ENCODE data around the gene HDAC5.
"Not testable (repeated sequence)": the region's sequence is repeated elsewhere in the genome, so short reads cannot be mapped to it uniquely, and the experiment has no call there.

Gene HDAC5

DNA sequence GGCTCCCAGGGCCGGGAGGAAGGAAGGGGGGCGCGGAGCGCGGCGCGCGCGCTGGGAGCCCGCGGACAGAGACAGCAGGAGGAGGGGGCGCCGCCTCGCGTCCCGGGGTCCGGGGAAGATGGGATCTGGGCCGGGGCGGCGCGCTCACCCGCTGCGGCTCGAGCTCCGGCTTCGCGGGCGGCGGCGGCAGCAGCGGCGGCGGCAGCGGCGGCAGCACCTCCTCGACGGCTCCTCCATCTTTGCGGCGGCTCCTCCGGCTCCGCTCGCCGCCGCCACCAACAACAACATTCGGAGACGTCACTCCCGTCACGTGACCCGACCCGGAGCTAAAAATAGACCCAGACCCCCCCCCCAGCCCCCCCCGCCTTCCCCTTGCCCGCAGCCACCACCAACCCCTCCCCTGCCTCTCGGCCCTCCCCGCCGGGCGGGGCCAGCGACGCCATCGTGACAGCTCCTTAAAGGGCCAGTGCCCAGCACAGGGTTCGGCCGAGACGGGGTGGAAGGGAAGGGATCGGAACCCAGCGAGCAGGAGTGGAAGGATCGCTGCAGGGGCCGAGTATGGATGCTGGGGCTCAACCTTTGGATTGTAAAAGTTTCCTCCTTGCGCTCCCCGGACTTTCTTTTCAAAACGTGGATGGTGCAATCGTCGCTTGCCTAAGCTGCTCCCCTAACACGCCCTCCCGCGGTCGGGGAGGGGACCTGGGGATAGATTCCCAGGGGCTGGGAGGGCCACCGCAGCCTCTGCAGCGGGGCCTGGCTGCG, at the start of gene HDAC5:
Gene HDAC5 (minus strand): TSS at position 286 of the 762 bp plus-strand sequence. CDS start 6,126 bp downstream, outside the sequence.
- DNase-seq, result peak; percentile 99

DNA sequence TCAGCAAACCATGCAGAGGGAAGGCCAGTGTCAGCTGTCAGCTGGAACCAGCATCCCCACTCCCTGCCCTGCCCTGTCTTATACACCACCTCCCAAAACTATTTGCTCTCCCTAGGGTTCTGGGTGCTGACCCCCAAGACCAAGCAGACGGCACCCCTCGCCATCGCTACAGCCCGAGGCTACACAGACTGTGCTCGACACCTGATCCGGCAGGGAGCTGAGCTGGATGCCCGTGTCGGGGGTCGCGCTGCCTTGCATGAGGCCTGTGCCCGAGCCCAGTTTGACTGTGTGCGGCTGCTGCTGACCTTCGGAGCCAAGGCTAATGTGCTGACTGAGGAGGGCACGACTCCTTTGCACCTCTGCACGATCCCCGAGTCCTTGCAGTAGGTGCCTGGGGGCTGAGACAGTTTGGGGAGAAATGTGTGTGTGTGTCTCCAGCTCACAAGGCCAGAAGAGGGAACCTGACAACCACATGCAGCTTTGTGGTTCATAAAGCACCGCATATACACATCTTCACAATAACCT, 48.6 kb upstream of the HDAC5 start:
- DNase-seq, result no peak

DNA sequence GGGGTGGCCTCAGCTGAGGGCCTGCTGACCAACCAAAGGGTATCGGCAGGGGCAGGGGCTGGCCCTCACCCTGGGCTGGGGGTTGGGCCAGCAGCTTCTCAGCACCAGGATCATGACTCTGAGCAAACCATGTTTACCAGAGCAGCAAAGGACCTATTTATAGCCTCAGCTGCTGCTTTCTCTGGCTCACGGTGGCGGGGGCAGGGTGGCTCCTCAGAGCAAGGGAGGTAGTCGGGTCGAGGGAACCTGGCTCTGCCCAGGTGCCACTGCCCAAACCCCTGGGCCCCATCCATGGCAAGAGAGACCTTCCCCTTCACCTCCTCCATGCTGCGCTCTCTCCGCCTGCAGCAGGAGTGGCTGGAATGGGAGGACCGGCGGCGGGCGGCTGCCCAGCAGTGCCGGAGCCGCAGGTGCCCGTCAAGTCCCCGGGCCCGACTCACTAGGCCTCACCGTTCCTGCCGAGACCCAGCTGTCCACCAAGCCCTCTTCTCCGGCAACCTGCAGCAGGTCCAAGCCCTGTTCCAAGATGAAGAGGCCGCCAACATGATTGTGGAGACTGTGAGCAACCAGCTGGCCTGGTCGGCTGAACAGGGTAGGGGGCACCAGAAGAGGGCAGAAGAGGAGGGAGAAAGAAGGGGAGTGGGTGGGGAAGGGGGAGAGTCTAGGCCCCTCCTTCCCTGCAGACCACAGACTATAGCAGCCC, 47.2 kb upstream of the HDAC5 start, which contains the start of gene ASB16:
Gene ASB16 (plus strand): TSS at position 206 of the 703 bp plus-strand sequence. CDS start 86 bp downstream, at position 292.
- DNase-seq, result no peak

DNA sequence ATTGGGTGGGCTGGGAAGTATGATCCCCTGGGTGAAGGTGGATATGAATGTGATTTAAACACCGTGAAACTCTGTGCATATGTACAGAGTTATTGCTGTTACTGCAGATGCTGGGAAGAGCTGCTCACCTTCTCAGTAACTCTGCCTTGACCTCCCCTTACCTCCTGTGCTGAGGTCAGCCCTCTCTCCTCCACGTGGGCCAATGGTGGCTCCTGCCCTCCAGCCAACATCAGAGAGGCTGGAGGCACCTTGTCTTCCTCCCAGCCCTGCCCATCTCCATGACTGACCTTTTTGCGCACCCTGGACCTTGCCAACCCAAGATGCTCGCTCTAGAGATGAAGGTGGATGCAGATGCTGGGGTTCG, 46.7 kb upstream of the HDAC5 start:
- no peak for DNase-seq

DNA sequence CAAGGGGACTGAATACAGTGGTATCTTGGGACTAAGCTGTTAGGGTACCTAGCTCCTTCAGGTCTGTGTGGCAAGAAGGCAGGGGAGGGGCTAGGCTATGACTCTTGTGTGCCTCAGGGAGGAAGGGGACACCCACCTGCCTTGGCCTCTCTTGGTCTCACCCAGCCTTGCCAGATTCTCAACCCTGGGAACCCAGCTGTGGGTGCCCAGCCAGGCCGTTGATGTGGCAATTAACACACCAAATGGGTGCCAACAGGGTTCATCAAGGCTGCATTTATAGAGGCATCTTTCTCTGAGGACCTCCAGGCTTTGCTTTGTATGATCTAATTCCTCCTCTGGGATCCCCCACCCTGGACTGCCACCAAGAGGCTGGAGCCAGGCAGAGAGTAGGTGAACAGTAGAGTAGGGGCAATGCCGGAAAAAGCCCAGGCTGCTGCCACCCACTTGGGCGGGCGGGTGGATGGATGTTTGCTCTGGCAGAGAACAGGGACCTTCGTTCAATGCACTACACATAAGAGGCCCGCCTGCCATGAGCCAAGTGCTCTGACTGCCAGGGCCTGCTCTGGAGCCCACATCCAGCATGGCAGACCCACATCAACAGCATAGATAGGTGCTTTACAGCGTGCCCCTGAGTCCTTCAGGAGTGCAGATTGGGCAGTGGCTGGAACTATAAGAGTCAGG, 43.9 kb upstream of the HDAC5 start:
- no peak for DNase-seq

DNA sequence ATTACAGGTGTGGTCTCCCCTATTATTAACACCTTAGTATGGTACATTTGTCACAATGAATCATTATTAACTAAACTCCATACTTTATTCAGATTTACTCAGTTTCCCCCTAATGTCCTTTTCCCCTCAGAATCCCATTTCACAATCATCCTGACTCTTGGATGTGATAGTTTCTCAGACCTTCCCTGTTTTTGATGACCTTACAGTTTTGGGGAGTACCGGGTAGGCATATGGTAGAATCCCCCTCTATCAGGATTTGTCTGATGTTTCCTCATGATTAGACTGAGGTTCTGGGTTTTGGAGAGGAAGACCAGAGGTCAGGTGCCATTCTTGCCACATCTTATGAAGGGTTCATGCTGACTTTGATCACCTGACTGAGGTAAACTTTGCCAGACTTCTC, 41.0 kb upstream of the HDAC5 start:
- no peak for DNase-seq

DNA sequence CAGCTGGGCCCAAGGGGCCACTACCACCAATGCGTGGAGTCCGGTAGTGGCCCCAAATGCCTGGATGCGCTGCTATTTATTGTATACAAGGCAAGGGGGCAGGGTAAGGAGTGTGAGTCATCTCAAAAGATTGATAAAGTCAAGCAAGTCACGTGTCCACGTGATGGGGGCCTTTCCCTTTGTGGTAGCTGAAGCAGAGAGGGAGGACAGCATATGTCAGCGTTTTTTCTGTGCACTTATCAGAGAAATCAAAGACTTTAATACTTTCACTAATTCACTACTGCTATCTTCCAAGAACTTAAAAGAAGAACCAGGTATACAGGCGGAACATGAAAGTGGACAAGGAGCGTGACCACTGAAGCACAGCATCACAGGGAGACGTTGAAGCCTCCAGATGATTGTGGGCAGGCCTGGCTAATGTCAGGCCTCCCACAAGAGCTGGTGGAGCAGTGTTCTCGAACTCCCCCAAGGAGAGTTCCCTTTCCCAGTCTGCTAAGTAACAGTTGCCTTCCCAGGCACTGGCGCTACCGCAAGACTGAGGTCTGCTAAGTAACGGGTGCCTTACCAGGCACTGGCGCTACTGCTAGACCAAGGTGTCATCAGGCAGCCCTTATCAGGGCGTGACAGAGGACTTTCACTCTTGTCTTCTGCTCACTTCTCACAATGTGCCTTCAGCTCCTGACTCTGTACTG, 36.2 kb upstream of the HDAC5 start:
- peak; percentile 86 for DNase-seq

DNA sequence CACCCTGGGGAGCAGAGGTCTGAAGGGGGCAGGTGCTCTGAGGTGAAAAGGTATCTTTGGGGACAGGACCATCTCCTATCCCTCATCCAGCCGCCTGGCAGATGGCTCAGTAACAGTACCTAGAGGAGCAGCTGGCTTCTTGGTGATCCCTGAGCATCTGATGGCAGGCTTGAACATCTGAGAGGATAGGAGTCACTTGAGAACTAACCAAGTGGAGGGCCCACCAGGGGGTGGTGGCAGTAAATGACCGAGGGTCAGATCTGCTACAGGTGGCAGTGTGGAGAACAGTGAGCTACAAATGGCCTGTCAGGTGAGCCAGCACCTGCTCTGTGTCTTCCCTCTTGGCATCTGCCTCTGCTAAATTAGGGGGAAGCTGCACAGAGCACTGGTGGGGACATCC, 32.0 kb upstream of the HDAC5 start:
- no peak for DNase-seq

DNA sequence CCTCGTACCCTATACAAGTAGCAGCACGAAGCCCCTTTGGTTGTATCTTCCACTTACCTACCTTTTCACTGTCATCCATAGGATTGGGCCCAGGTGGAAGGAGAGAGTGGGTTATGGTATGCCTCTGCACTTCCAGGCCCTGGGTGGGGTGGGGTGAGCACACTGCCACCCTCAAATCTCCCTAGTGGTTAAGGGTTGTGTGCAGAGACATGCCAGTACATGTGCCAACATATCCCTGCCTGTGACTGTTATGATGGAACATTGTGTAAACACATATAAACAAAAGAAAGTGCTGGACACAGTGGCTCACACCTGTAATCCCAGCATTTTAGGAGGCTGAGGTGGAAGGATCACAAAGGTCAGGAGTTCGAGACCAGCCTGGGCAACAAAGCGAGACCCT, 29.4 kb upstream of the HDAC5 start:
- DNase-seq, result no peak

DNA sequence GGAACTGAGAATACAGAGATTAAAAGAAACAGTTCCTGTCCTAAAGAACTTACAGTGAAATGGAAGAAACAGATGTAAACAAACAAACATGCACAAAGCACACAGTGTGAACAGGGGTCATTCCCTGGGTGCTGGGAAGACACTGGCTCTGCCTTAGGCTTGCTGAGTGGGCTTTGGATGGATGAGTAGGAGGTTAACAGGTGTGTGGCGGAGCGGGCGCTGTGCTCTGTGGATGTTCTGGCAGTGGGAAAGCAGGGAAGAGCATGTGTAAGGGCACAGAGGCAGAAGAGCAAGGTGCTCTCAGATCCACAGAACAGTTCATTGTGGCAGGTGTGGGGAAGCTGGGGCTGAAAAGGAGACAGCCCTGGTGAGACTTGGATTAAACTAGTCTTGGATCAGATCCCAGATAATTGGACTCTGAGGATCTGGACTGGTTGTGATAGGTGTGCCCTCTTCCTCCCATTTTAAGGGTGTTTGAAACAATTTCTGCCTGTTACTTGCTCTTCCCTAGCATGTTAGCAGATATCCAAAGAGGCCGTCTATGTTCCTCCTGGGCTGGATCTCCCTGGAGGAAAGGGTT, 26.4 kb upstream of the HDAC5 start:
- DNase-seq, result no peak

DNA sequence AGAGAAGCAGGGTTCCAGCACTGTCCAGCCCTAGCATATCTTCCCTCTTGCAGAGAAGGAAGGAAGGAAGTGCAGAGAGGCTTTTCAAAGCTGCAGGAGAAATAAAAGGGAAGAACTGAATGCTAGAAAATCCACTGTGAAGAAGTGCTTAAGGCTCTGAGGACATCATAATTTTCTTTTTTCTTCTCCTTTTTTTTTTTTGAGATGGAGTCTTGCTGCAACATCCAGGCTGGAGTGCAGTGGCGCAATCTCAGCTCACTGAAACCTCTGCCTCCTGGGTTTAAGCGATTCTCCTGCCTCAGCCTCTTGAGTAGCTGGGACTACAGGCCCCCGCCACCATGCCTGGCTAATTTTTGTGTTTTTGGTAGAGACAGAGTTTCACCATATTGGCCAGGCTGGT, 25.6 kb upstream of the HDAC5 start:
- not testable (repeated sequence) for DNase-seq

DNA sequence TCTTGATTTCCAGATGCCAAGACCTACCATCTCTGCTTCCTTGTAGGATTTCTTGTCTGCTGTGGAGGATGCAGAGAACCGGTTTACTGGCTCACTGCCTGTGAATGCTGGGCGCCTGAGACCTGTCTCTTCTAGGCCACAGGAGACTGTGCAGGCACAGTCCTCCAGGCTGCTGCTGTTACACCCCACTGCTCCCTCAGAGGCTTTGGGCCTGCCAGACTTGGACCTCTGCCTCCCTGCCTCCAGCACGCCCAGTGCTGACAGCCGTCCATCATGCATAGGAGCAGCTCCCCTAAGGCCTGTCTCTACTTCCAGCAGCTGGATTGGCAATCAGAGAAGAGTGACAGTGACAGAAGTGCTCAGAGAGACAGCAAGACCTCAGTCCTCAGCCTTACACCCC, 24.4 kb upstream of the HDAC5 start:
- DNase-seq, result no peak

DNA sequence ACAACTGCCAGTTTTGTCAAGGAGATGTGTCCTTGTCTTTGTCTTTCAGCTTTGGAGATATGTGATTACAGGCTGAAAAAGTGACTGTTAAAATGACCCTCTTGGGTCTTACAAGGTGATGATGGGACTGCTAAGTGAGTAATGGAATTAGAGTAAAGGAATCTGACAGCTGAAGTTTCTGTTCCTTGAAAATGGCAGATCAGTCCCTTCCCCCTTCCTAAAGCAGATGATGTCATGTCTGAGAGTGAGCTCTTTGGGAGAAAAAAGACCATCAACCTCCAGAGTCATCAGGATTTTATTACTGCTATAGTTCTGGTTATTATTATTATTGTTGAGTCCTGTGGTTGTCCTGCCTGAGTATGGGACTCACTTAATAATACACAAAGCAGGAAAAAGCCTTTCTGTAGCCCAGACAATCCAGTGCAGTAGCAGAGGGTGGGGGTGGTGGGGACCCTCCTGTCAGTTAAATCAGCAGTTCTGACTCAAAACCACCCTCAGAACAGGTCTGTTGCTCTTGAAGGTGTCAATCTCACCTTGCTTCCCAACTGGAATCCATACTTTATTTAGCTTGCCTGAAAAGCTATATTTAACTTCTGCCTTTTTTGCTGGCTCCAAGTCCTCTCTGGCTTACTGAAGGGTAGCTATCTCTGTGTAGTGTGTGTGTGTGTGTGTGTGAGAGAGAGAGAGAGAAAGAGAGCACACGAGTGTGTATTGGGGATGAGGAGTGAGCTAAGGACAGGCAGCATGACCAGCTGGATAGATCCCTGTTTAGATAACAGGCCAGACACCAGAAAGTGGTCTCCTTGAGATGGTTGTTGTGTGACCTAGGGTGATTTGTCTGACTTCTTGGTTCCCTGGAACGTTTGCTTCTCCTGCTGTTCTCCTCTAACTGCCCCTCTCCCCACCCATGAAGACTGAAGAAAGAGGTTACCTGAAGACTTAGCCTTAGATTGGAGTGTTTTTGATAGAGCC, 23.2 kb upstream of the HDAC5 start:
- DNase-seq, result no peak

DNA sequence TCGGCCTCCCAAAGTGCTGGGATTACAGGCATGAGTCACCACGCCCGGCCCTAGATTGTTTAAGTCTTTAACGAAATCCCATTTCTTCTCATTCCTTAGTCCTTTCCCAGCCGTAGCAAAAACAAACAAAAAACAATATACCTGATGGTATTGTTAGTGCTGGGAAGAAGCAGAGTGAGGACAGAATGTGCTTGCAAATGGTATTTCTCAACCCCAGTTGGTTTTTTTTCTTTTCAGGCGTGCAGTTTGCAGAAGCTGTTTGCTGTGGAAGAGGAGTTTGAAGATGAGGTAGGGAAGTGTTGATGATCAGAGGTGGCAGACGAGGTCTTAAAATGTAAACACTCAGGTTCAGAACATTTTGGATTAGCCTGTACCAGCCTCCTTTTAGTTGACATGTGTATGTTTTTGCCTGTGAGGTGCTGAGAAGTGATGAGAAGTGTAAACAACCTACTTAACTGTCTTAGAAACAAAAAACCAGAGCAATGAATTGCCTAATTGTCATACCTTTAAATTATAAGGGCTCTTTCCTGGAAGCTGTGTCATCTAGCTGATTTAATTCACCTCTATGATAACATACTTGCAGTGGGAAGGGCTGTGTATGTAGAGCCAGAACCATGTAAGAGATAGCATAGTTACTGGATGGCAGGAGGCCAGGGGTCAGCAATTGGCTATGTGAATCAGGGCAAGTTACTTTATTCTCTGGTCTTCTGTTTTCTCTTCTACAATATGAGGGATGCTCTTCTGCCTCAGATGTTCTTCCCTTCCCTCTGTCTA, 21.7 kb upstream of the HDAC5 start:
- no peak for DNase-seq

DNA sequence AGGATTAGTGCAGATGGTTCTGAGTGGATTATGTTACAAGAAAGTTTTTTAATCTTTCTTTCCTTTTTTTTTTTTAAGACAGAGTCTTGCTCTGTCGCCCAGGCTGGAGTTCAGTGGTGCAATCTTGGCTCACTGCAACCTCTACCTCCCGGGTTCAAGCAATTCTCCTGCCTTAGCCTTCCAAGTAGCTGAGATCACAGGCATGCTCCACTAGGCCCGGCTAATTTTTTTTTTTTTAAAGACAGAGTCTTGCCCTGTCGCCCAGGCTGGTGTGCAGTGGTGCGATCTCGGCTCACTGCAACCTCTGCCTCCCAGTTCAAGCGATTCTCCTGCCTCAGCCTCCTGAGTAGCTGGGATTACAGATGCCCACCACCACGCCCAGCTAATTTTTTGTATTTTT, 20.5 kb upstream of the HDAC5 start:
- DNase-seq, result not testable (repeated sequence)

DNA sequence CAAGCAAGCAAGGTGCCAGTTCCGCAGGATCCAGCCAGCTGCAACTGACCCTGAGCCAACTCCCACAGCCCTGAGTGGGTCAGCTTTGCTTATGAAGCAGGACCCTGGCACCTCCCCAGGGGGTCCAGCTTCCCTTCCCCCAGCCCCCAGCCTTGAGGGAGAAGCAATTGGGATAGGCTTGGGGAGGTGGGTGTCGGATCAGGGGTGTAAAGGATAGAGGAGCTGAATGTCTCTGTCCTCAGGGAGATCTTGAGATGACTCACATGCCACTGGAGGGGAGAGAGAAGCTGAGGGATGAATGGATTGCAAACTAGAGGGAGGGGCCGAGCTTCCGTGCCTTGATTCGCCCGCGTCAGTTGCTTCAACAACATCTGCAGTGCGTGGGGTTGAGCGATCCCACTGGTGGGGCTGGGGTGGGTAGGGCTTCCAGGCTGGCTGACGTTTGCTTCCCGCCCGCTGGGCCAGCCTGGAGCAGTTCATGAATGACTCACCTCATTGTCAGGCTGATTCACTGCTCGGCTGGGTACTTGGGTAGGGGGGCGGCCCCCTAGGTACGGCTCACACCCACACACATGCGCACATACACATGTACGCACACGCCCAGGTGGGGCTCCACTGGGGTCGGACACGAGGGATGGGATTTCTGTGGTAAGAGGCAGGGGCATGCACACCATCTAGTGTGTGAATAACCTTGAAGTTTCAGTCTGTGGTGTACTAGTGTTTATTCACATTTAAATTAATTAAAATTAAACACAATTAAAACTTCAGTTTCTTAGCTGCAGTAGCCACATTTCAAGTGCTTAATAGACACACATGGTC, 14.7 kb upstream of the HDAC5 start:
- DNase-seq, result peak; percentile 90

DNA sequence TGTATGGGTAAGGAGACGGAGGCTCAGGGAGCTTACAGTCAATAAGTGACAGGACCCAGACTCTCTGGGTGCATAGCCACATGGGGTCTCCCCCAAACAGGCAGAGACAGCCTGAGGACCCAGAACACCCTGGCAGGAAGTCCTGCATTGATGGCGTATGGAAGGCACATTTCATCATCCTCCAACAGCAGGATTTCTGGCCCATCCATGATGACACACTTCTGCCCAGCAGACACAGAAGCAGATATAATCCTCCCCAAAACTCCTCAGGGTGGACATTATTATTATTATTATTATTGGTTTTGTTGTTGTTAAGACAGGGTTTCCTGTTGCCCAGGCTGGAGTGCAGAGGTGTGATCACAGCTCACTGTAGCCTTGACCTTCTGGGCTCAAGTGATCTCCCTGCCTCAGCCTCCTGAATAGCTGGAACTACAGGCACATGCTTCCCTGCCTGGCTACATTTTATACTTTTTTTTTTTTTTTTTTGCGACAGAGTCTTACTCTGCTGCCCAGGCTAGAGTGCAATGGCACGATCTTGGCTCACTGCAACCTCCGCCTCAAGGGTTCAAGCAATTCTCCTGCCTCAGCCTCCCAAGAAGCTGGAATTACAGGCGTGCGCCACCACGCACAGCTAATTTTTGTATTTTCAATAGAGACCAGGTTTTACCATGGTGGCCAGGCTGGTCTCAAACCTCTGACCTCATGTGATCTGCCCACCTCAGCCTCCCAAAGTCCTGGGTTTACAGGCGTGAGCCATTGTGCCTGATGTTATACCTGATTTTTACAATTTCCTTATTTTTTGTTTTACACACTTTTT, 11.5 kb upstream of the HDAC5 start:
- no peak for DNase-seq

DNA sequence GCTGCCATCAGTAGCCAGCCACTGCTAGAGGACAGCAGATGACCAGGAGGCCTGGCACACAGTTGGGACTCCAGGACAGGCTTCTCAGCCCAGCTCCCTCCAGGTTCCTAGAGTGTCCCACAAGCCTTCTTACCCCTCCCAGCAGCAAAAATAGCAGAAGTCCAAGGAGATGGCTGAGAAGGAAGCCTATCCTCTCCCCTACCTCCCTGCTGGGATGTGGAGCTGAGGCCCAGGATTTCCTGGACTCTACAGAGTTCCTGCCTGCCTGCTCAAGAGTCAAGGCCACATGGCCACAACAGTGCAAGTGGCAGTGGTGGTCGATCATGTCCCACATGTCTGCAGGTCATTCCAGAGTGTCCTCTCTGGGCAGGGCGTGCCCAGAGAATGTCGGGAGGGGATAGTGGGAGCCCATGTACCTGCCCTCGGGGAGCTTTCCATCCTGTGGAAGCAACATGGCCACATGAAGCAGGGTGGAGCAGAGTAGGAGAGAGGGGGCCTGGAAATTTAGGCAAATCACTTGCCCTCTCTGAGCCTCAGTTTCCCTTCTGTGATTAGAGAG, 10.6 kb upstream of the HDAC5 start:
- DNase-seq, result no peak

All from activated effector memory CD4-positive, alpha-beta T cell treated with anti-CD3 and anti-CD28 coated beads, Interleukin-2, amount 50 U/mL, for 16 hours (primary cell).